ENCODE results near the gene WDR82.

WDR82 gene

DNA sequence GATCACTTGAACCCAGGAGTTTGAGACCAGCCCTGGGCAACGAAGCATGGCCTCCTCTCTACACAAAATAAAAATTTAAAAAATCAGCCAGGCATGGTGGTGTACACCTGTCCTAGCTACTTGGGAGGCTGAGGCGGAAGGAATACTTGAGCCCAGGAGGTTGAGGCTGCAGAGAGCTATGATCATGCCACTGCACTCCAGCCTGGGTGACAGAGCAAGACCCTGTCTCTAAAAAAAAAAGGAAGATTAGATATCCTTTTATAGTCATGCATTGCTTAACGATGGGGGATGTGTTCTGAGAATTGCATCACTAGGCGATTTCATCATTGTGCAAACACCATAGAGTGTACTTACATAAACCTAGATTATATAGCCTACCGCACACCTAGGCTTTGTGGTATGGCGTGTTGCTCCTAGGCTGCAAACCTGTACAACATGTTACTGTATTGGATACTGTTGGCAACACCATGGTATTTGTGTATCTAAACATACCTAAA is 67.9 kb downstream of the WDR82 start:
- H3K4me3 ChIP-seq (ENCODE audit: low read depth, low read length), result no peak overlapping the region
- TF ChIP-seq POLR2A (IDR thresholded peaks at IDR 0.05; ENCODE audit: extremely low read depth, insufficient read length), result no peak
- TF ChIP-seq, protein P1, sequence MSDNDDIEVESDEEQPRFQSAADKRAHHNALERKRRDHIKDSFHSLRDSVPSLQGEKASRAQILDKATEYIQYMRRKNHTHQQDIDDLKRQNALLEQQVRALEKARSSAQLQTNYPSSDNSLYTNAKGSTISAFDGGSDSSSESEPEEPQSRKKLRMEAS (IDR thresholded peaks at IDR 0.05; ENCODE audit: low read depth, low read length), result no peak
- TF ChIP-seq, protein P2, sequence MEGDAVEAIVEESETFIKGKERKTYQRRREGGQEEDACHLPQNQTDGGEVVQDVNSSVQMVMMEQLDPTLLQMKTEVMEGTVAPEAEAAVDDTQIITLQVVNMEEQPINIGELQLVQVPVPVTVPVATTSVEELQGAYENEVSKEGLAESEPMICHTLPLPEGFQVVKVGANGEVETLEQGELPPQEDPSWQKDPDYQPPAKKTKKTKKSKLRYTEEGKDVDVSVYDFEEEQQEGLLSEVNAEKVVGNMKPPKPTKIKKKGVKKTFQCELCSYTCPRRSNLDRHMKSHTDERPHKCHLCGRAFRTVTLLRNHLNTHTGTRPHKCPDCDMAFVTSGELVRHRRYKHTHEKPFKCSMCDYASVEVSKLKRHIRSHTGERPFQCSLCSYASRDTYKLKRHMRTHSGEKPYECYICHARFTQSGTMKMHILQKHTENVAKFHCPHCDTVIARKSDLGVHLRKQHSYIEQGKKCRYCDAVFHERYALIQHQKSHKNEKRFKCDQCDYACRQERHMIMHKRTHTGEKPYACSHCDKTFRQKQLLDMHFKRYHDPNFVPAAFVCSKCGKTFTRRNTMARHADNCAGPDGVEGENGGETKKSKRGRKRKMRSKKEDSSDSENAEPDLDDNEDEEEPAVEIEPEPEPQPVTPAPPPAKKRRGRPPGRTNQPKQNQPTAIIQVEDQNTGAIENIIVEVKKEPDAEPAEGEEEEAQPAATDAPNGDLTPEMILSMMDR (IDR thresholded peaks at IDR 0.05; ENCODE audit: low read depth, low read length), result no peak
- TF ChIP-seq MYC (IDR thresholded peaks at IDR 0.05; ENCODE audit: low read depth, low read length), result no peak
- peak; percentile 94 for DNase-seq (ENCODE audit: low read depth)

DNA sequence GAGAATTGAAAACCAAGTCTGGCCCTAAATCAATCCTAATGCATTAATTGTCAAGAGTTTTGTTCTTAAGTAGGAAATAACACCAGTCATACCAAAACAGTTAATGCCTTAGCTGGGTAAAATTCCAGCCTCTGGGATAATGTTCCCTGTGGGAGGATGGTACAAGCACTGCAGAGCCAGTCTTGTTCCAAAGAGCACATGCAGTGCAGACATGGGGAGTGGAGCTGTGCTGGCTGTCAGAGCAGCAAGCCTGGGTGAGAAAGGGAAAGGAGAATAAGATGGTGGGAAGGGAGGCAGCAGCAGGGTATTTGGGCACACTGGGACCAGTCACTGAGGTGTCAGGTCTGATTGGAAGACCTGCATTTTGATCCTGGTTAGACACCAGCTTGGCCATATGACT is 68.4 kb downstream of the WDR82 start:
- no peak overlapping the region for H3K4me3 ChIP-seq (ENCODE audit: low read depth, low read length)
- DNase-seq (ENCODE audit: low read depth), result no peak
- TF ChIP-seq, protein P1 (IDR thresholded peaks at IDR 0.05; ENCODE audit: low read depth, low read length), result no peak
- TF ChIP-seq MYC (IDR thresholded peaks at IDR 0.05; ENCODE audit: low read depth, low read length) (no peak), POLR2A (IDR thresholded peaks at IDR 0.05; ENCODE audit: extremely low read depth, insufficient read length) (no peak)
- TF ChIP-seq, protein P2 (IDR thresholded peaks at IDR 0.05; ENCODE audit: low read depth, low read length), result no peak

DNA sequence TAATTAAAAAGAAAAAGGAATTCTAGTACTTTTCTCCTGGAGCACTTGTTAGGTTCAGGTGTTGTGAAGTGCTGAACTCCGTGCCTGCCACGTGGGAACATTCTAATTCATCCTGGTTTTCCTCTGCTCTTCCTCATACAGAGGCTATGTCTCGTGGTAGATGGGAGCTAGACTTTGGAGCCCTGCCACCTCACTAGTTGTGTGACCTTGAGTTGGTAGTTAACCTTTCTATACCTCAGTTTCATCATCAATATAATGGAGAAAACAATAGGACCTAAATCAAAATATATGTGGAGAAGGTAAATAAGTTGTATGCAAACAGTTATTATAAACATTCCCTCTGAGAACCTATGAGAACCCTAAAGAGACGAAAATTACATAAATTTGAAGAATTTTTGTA is 69.9 kb downstream of the WDR82 start:
- H3K4me3 ChIP-seq (ENCODE audit: low read depth, low read length), result no peak overlapping the region
- TF ChIP-seq, protein P1 (IDR thresholded peaks at IDR 0.05; ENCODE audit: low read depth, low read length), result no peak
- TF ChIP-seq, protein P2 (IDR thresholded peaks at IDR 0.05; ENCODE audit: low read depth, low read length), result no peak
- no peak for TF ChIP-seq POLR2A (IDR thresholded peaks at IDR 0.05; ENCODE audit: extremely low read depth, insufficient read length)
- no peak for TF ChIP-seq MYC (IDR thresholded peaks at IDR 0.05; ENCODE audit: low read depth, low read length)
- no peak for DNase-seq (ENCODE audit: low read depth)

DNA sequence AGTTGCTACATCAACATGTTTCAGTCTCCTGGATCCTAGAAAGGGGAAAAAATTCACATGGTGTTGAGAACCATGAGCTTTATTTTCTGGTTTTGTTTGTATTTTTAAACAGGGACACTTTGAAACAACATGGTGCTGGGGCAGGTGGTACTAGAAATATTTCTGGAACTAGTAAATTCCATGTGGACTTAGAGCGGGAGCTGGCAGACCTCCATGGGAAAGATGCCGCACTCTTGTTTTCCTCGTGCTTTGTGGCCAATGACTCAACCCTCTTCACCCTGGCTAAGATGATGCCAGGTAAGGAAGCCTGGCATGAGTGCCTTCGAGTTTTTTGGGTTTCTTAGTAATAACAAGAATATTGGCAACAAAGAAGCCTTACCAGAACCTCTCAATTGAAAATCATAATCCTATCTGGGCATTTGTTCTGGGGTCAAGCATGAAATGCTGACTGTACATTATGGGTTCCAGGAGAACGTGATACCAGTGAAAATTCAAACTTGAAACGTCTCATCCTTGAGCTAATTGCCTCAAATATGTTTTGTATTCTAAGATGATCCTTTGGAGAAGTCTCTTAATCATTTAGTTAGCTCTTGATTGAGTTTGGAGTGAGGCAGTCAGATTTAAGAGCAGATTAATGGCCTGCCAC is 72.6 kb downstream of the WDR82 start:
- H3K4me3 ChIP-seq (ENCODE audit: low read depth, low read length), result no peak overlapping the region
- DNase-seq (ENCODE audit: low read depth), result no peak
- TF ChIP-seq MYC (IDR thresholded peaks at IDR 0.05; ENCODE audit: low read depth, low read length) (no peak), POLR2A (IDR thresholded peaks at IDR 0.05; ENCODE audit: extremely low read depth, insufficient read length) (no peak)
- TF ChIP-seq, protein P1 (IDR thresholded peaks at IDR 0.05; ENCODE audit: low read depth, low read length), result no peak
- TF ChIP-seq, protein P2 (IDR thresholded peaks at IDR 0.05; ENCODE audit: low read depth, low read length), result no peak
